ENCODE data around the gene GTF3C5. TPM values are rescaled to one million over a fixed set of nuclear protein-coding genes. Genes with fewer than 3 reads are reported as not detected.
A peak's percentile ranks its signal among the peaks of the same experiment; 100 is the strongest.

GTF3C5 gene
- total RNA-seq, 2 donors from 2014 or later: 79.5 to 101 TPM

GRCh38 chr9:133103183-133103986 is 72.6 kb downstream of the GTF3C5 start:
- H3K27ac Mint-ChIP-seq: peak overlapping the region; percentile 66
- peaks cover 6 to 25% of the 10 kb centered on the region in 2 donors for H3K36me3 Mint-ChIP-seq (ENCODE audit: insufficient read depth in 2 of 2)

DNA sequence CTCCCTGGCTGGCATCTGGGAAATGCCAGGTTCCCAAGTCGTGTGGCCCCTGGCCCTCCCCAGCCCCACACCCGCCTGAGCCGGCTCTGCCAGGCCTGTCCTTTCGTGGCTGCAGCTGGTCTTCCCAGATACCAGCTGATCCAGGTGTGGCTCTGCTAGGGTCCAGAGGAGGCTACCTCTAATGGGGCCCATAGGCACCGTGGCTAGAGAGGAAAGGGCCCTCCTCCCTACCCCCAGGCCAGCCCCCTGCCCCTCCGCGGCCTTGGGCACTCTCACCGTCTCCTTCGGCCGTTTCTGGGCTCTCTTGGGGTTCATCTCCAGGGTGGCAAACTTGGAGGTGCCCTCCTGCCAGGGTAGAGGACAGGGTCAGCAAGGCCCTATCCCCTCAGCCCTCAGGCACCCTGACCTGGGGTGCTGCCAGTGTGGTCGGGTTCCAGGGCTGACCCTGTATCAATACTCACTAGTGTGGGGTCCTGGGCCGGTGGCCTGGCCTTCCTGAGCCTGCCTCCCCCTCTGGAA is 73.2 kb downstream of the GTF3C5 start:
- no peaks in the 10 kb centered on the region for H3K4me1 Mint-ChIP-seq (ENCODE audit: low read depth)
- DNase-seq (no peak), ATAC-seq (replicated peaks in 1 of 2) (no peak)
- H3K27me3 Mint-ChIP-seq (ENCODE audit: low read depth): no peaks in the 10 kb centered on the region
- peaks cover 5 to 19% of the 10 kb centered on the region in 2 donors for H3K36me3 Mint-ChIP-seq (ENCODE audit: insufficient read depth in 2 of 2)
- H3K4me3 Mint-ChIP-seq: no peak overlapping the region
- H3K9me3 Mint-ChIP-seq: no peaks in the 10 kb centered on the region
- H3K27ac Mint-ChIP-seq: no peak overlapping the region

More at GRCh38 chr9:133103183-133103986, 72.6 kb downstream of the GTF3C5 start:
- Mint-ChIP-seq H3K27me3 (ENCODE audit: low read depth) (no peaks in the 10 kb centered on the region), H3K9me3 (no peaks in the 10 kb centered on the region), H3K4me3 (no peak overlapping the region), H3K4me1 (ENCODE audit: low read depth) (no peaks in the 10 kb centered on the region)
- ATAC-seq (replicated peaks in 1 of 2) (peak; percentile 60 to 71), DNase-seq (peak; percentile 56 to 75)

GRCh38 chr9:133104718-133105460 is 74.1 kb downstream of the GTF3C5 start:
- H3K9me3 Mint-ChIP-seq: no peaks in the 10 kb centered on the region
- DNase-seq: no peak
- H3K27me3 Mint-ChIP-seq (ENCODE audit: low read depth): no peaks in the 10 kb centered on the region
- H3K4me1 Mint-ChIP-seq (ENCODE audit: low read depth): no peaks in the 10 kb centered on the region
- no peak for ATAC-seq (replicated peaks in 1 of 2)
- no peak overlapping the region for H3K4me3 Mint-ChIP-seq
- H3K27ac Mint-ChIP-seq: no peak overlapping the region
- H3K36me3 Mint-ChIP-seq (ENCODE audit: insufficient read depth in 2 of 2): peaks cover 5 to 25% of the 10 kb centered on the region in 2 donors

DNA sequence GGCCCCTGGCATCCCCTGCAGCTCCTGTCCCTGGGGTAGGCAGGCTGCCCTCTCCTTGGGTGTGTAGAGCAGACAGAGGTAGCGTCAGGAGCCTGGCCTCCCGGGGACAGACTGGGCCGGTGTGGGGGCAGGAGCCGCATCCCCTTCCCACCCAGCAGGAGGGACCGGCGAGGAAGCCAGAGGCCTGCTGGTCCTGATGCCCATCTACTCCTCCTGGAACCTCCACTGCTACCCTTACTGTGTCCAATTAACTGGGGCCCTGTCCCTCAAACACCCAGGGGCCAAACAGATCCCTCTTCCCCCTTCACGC is 74.6 kb downstream of the GTF3C5 start:
- H3K27ac Mint-ChIP-seq: no peak overlapping the region

GRCh38 chr9:133106511-133107244 is 75.9 kb downstream of the GTF3C5 start:
- DNase-seq (no peak), ATAC-seq (replicated peaks in 1 of 2) (no peak)
- H3K9me3 Mint-ChIP-seq: no peaks in the 10 kb centered on the region
- no peaks in the 10 kb centered on the region for H3K4me1 Mint-ChIP-seq (ENCODE audit: low read depth)
- H3K36me3 Mint-ChIP-seq (ENCODE audit: insufficient read depth in 2 of 2): peaks cover 6 to 16% of the 10 kb centered on the region in 2 donors
- no peak overlapping the region for H3K27ac Mint-ChIP-seq
- H3K27me3 Mint-ChIP-seq (ENCODE audit: low read depth): no peaks in the 10 kb centered on the region
- H3K4me3 Mint-ChIP-seq: no peak overlapping the region

More for the DNA sequence above, 74.6 kb downstream of the GTF3C5 start:
- Mint-ChIP-seq H3K9me3 (no peaks in the 10 kb centered on the region), H3K27me3 (ENCODE audit: low read depth) (no peaks in the 10 kb centered on the region), H3K4me3 (no peak overlapping the region), H3K4me1 (ENCODE audit: low read depth) (no peaks in the 10 kb centered on the region), H3K36me3 (ENCODE audit: insufficient read depth in 2 of 2) (peaks cover 6 to 22% of the 10 kb centered on the region in 2 donors)
- ATAC-seq (replicated peaks in 1 of 2) (no peak), DNase-seq (no peak)

GRCh38 chr9:133107245-133107722 is 76.5 kb downstream of the GTF3C5 start:
- Mint-ChIP-seq H3K9me3 (no peaks in the 10 kb centered on the region), H3K27me3 (ENCODE audit: low read depth) (no peaks in the 10 kb centered on the region), H3K4me3 (no peak overlapping the region), H3K4me1 (ENCODE audit: low read depth) (peaks cover 1% of the 10 kb centered on the region), H3K27ac (no peak overlapping the region), H3K36me3 (ENCODE audit: insufficient read depth in 2 of 2) (peaks cover 6 to 16% of the 10 kb centered on the region in 2 donors)
- ATAC-seq (replicated peaks in 1 of 2): no peak
- DNase-seq: no peak

Other genes starting within 250 kb of the GTF3C5 start
- under 1 TPM; 0.24 to 0.63 TPM for gene AK8, start 152.7 kb upstream of the GTF3C5 start, total RNA-seq
- gene SPACA9, start 152.1 kb upstream of the GTF3C5 start, total RNA-seq: 1 to 10 TPM; 5.2 to 5.8 TPM
- 10 to 100 TPM; 28.8 to 30.2 TPM for gene TSC1, start 86.4 kb upstream of the GTF3C5 start, total RNA-seq
- gene GFI1B, start 52.3 kb upstream of the GTF3C5 start, total RNA-seq: under 1 TPM in 1 of 2 donors, not detected in 1; 0.12 TPM
- gene CEL, start 31.0 kb downstream of the GTF3C5 start, total RNA-seq: 1 to 10 TPM; 1.6 to 3.6 TPM
- gene RALGDS, start 90.2 kb downstream of the GTF3C5 start, total RNA-seq: 10 to 100 TPM; 50.7 to 78.2 TPM
- 1 to 10 TPM in 1 of 2 donors, under 1 TPM in 1; 0.86 to 2.0 TPM for gene GBGT1, start 132.9 kb downstream of the GTF3C5 start, total RNA-seq
- not detected for gene OBP2B, start 178.3 kb downstream of the GTF3C5 start, total RNA-seq
- gene ABO, start 244.2 kb downstream of the GTF3C5 start, total RNA-seq: not detected

Data from activated T-cell treated with anti-CD3 and anti-CD28 coated beads, Interleukin-2, amount 50 U/mL, for 72 hours (primary cell).